ENCODE data around the gene SAMD4A.

Gene SAMD4A

DNA sequence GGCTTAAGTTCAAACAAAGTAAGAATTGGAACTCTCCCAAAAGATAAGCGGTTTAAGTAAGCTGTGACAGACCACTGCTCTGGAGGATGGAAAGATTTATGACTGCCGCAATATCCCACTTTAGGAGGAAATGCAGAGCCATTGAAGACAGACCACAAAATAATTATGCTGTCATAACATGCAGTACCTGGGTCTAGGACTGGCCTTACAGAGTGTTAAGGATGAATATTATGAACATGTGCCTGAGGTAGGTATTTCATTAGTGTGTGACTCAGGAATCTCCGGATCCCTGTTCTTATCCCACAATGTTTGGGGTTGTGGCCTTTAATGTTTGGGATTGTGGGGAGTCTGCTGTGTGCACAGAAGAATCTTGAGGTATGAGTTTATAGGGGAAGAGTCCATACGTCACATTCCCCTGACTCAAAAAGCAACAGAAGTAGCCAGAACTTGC lies 114.9 kb downstream of the SAMD4A start:
- Mint-ChIP-seq H3K4me1 (ENCODE audit: low read depth) (peaks cover 4% of the 10 kb centered on the region), H3K36me3 (peaks cover 5% of the 10 kb centered on the region), H3K27me3 (peaks cover 1% of the 10 kb centered on the region), H3K9me3 (ENCODE audit: low read depth) (no peaks in the 10 kb centered on the region), H3K4me3 (no peak overlapping the region), H3K27ac (no peak overlapping the region)

DNA sequence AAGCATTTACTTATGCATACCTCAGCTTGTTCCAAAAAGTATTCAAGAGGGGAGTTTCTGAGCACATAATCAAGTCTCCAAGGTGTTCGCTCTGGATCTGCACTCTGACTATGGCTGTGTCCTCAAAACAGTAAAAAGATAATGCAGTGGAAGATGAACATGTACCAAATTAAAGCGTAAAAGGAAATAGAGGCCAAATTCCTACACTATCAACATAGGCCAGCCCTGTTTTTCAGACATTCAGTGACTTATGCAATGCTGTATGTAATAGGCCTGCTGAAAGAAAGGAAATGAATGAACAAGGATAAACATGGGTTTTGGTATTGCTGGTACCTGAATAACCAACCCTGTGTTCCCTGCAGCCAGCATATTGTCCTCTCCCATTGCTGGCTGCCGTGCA lies 115.7 kb downstream of the SAMD4A start:
- peaks cover 1% of the 10 kb centered on the region for H3K27me3 Mint-ChIP-seq
- no peaks in the 10 kb centered on the region for H3K9me3 Mint-ChIP-seq (ENCODE audit: low read depth)
- no peak overlapping the region for H3K27ac Mint-ChIP-seq
- no peak overlapping the region for H3K4me3 Mint-ChIP-seq
- H3K4me1 Mint-ChIP-seq (ENCODE audit: low read depth), result peaks cover 4% of the 10 kb centered on the region
- H3K36me3 Mint-ChIP-seq, result peaks cover 5% of the 10 kb centered on the region

DNA sequence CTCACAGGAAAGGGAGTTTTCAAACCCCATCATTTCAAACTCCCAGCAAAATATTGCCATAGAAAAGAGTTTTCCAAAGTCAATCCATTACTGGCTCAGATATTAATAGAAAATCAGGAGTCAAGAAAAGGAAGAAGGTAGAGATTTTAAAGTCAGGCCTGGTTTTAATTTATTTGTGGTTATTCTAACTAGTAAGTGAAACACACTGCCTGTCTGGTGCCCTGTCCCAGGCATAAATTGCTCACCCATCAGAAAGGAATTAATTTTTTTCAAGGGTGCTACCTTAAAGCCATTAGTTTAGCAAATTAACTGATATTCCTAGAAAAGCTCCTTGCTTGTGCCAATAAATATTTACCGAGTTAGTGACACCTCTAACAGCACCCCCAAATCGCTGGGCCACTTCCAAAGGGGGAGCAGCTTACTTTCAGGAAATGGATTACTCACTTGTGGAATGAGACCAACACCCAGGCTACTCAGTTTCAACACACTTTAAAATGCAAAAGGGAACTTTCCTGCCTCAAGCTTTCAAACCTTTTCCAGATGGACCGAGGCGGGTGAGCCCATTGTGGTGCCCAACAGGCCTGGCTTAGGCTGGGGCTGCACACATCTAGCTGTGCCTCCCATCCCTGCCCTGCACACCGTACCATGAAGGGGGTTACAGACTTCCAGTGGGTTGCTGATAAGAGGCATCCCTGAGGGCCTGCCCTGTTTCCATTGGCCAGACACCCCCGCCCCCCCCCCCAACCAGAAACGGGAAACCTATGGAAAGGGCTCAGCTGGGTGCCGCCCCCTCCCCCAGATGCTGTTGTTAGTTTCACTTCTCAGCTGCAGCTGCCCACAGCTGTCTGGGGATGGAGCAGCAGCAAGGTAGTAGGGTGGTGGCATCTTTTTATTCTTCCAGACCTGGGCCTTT lies 117.2 kb downstream of the SAMD4A start:
- Mint-ChIP-seq H3K27ac (no peak overlapping the region), H3K4me3 (no peak overlapping the region), H3K36me3 (peaks cover 5% of the 10 kb centered on the region), H3K4me1 (ENCODE audit: low read depth) (peaks cover 4% of the 10 kb centered on the region), H3K9me3 (ENCODE audit: low read depth) (no peaks in the 10 kb centered on the region), H3K27me3 (peaks cover 1% of the 10 kb centered on the region)

DNA sequence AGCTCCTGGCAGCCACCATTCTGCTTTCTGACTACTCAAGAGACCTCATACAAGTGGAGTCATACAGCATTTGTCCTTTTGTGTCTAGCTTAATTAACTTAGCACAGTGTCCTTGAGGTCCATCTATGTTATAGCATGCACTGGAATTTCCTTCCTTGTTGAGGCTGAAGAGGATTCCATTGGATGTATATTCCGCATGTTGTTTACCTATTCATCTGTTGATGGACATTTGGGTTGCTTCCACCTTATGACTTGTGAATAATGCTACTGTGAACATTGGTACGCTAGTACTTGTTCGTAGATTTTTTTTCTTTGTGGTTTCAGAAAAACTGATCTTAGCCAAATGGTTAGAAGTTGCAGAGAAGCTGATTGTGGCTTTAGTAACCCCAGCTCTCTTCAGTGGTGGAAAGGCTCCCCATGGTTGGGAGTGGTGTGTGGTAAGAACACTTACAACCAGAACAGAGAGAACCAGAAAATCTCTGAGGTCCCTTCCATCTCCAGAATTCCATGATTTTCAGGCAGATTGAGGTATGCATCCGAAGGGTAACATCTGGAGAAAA lies 118.4 kb downstream of the SAMD4A start:
- H3K27me3 Mint-ChIP-seq, result peaks cover 1% of the 10 kb centered on the region

DNA sequence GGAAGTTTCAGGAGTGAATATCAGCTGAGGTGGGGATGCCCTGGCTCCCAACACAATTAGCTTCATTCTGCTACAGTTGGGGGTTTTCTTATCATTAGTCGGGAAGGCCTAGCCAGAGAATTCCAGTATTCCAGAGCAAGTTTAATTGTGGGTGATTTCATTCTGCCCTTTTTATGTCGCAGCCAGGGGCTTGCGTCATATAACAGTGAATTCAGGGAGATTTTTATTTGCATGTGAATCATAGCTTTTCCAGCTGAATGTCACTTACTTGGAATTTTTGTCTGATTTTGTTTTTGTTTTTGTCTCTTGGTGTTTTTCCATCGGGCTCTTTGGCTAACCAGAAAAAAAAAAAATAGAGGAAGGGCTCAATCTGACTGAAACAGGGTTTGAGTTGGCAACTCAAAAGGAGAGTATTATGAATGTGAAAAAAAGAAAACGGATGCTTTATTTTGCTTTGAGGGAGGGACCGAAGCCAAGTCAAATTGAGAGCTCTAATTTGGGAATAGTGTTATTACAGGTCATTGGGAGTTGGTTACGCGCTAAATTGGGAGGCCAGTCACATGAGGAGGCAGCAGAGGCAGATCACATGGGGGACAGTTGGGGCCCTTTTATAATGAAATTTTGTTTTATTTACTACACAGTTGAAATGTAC lies 119.4 kb downstream of the SAMD4A start:
- no peaks in the 10 kb centered on the region for H3K9me3 Mint-ChIP-seq (ENCODE audit: low read depth)
- H3K4me3 Mint-ChIP-seq, result no peak overlapping the region
- peaks cover 5% of the 10 kb centered on the region for H3K36me3 Mint-ChIP-seq
- H3K27ac Mint-ChIP-seq, result no peak overlapping the region
- H3K27me3 Mint-ChIP-seq, result peaks cover 1% of the 10 kb centered on the region
- peaks cover 4% of the 10 kb centered on the region for H3K4me1 Mint-ChIP-seq (ENCODE audit: low read depth)

More for the DNA sequence above, 118.4 kb downstream of the SAMD4A start:
- Mint-ChIP-seq H3K36me3 (peaks cover 5% of the 10 kb centered on the region), H3K4me1 (ENCODE audit: low read depth) (peaks cover 4% of the 10 kb centered on the region), H3K9me3 (ENCODE audit: low read depth) (no peaks in the 10 kb centered on the region), H3K4me3 (no peak overlapping the region), H3K27ac (no peak overlapping the region)

DNA sequence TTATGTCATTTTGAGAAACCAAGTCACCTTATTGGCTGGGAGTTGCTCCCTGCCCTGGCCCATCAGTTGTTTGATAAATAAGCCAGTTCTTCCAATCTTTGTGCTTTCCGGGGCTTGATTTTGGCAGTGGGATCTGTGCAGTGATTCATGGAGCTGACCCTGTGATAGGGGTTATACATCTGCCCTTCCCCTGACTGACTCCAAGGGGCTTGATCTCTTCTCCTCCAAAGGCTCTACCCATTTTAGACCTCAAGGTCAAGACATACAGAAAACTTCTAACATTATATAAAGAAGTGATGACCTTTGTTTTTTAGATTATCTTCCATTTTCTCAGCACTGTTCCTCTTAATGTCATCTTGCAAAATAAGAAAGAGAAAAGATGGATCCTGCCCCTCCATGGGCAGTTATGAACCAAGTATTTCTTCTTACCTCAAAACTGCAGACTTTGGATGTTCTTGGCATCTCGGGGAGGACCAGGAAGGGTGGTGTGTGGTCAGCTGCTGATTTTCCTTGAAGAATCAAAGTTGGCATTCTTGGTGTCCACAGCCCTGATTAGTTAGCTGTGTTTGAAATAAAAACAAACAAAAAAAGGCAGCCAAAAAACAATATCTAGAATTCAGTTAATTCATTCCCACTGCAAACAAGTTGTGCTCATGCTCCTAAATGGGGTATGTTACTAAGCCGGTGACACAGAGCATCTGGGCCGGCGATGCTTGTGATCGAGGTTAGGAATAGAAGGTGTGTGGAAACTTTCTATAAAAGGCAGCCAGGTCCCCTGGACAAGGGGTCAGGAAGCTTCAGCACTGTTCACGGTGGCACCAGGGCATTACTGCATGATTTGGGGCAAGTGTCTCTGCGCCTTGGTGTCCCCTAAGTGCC lies 120.2 kb downstream of the SAMD4A start:
- Mint-ChIP-seq H3K36me3 (peaks cover 5% of the 10 kb centered on the region), H3K27me3 (peaks cover 1% of the 10 kb centered on the region), H3K9me3 (ENCODE audit: low read depth) (no peaks in the 10 kb centered on the region), H3K27ac (no peak overlapping the region), H3K4me3 (no peak overlapping the region), H3K4me1 (ENCODE audit: low read depth) (peaks cover 4% of the 10 kb centered on the region)

DNA sequence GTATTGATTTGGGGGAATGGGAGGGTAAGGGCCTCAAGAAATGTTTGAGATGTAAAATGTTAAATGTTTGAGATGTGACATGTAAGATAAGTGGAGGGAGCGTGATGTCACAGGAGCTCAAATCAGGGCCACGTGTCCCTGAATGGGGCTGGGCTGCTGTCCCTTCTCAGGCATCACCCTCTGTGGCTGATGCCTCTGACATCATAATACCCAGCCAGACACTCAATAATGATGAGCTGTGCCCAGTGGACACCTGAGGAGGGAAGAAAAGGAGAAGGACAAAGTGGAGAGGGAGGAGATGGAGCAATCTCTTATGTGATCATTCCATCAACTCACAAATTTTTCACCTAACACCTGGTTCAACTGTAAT lies 120.8 kb downstream of the SAMD4A start:
- Mint-ChIP-seq H3K36me3 (peaks cover 5% of the 10 kb centered on the region), H3K27ac (no peak overlapping the region), H3K4me1 (ENCODE audit: low read depth) (peaks cover 4% of the 10 kb centered on the region), H3K4me3 (no peak overlapping the region), H3K9me3 (ENCODE audit: low read depth) (no peaks in the 10 kb centered on the region), H3K27me3 (no peaks in the 10 kb centered on the region)

DNA sequence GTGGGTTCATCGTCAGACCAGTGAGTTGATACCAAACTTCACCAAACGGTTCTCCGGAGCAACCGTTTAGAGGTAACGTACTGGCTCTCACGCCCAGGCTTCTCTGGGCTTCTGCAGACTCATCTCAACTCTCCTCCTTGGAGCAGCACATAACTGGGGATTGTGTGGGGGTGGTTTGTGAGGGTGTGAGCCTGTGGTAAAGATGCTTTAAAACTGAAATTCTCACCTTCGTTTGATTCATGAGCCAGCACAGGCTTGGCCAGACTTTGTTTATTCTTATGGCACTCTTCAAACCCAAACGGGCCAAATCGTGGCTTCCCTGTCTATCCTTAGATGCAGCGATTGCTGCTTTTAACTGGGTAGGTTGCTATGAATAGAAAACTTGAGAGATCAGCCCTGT lies 121.3 kb downstream of the SAMD4A start:
- Mint-ChIP-seq H3K27me3 (no peaks in the 10 kb centered on the region), H3K9me3 (ENCODE audit: low read depth) (no peaks in the 10 kb centered on the region), H3K4me3 (no peak overlapping the region), H3K27ac (no peak overlapping the region), H3K36me3 (peaks cover 5% of the 10 kb centered on the region), H3K4me1 (ENCODE audit: low read depth) (peaks cover 4% of the 10 kb centered on the region)

DNA sequence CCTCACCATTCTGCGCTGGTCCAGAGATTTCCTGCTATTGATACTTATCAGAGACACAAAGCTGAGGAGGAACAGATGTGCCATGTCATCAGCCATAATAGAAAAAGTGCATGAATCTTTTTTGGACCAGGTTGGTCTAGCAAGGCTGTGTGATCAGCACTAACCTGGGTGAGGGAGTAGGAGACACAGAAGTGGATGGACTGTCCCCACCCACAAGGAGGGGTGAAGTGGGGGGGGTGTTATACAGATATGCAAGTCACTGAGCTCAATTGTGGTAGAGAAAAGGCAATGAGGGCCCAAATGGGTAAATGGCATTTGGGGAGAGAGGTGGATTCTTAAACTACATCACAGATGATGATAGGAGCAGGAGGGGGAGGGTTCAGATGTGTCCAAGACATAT lies 123.0 kb downstream of the SAMD4A start:
- Mint-ChIP-seq H3K36me3 (peaks cover 5% of the 10 kb centered on the region), H3K4me1 (ENCODE audit: low read depth) (peaks cover 4% of the 10 kb centered on the region), H3K4me3 (no peak overlapping the region), H3K27ac (no peak overlapping the region), H3K9me3 (ENCODE audit: low read depth) (no peaks in the 10 kb centered on the region), H3K27me3 (peaks cover 7% of the 10 kb centered on the region)

DNA sequence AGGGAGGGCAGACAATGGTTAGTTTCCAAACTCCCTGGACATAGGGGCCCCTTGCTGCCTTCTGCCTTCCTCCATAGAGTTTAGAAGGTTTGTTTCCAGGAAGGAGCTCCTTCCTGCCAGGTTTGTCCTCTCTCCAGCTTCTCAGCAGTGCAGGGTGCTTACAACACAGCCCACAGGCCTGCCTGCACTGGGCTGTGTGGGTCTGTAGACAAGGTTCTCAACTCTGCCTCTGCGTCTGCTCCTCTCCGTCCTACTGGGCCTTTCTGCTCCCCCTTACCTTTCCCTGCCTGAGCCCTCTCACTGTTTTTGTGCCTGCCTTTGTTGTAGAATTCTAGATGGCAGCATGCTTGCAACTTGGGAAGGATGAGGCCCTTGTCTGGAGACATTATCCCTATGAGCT lies 124.0 kb downstream of the SAMD4A start:
- Mint-ChIP-seq H3K9me3 (ENCODE audit: low read depth) (no peaks in the 10 kb centered on the region), H3K27ac (no peak overlapping the region), H3K36me3 (no peaks in the 10 kb centered on the region), H3K27me3 (peaks cover 9% of the 10 kb centered on the region), H3K4me3 (no peak overlapping the region), H3K4me1 (ENCODE audit: low read depth) (no peaks in the 10 kb centered on the region)

DNA sequence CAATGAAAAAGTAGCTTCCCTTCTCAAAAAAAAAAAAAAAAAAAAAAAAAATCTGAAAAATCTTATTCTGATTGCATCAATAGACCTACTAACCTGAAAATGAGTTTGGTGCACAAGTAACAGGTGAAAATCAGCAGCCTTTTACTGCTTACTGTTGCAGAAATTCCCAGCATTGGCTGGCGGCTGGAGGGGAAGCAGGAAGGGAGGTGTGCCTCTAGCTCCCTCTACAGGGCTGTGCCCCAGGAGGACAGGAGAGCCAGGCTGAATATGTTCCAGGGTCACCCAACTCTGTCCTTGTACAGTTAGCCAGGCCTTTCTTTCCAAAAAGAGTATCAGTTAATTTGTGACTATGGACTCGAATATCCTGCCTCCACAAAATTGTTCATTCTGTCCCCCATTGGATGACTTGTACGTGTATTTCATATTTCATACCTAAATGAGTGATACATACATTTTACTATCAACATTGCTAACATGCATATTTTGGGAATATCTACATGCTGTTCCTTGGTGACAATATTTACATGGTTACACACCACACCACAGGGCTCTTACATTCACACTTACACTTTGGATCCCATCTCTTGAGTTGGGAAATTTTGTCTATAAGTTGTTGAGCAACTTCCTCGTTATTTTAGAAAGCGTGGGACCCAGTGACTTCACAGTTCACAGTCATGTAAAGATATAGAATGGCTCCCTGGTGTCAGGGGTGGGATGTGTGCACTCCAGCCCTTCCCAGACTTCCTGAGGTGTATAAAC lies 124.8 kb downstream of the SAMD4A start:
- peaks cover 9% of the 10 kb centered on the region for H3K27me3 Mint-ChIP-seq
- H3K27ac Mint-ChIP-seq, result no peak overlapping the region
- H3K36me3 Mint-ChIP-seq, result no peaks in the 10 kb centered on the region
- no peaks in the 10 kb centered on the region for H3K4me1 Mint-ChIP-seq (ENCODE audit: low read depth)
- H3K9me3 Mint-ChIP-seq (ENCODE audit: low read depth), result no peaks in the 10 kb centered on the region
- no peak overlapping the region for H3K4me3 Mint-ChIP-seq

DNA sequence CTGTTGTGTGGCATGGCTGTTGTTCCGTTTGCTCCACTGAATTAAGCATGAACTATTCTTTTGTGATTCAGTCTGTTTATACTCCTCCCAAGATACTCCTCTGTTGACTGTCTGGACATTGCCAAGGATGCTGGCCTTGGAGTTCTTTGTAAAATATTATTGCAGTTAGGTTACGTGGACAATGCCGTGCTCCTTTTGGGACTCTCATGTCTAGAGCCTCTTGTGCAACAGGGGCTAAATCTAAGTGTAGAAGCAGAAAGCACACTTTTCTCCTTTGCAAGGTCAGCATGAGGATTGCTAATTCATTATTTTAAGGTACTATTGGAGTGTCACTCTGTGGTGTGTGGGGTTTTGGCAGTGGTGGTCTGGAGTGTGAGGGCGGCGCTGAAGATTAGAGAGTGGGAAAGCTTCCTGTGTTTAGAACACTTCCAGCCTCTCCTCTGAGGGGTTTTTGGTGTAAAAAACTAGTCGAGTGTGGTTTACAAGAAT lies 125.4 kb downstream of the SAMD4A start:
- no peaks in the 10 kb centered on the region for H3K36me3 Mint-ChIP-seq
- H3K4me3 Mint-ChIP-seq, result no peak overlapping the region
- H3K4me1 Mint-ChIP-seq (ENCODE audit: low read depth), result no peaks in the 10 kb centered on the region
- H3K9me3 Mint-ChIP-seq (ENCODE audit: low read depth), result no peaks in the 10 kb centered on the region
- H3K27me3 Mint-ChIP-seq, result peaks cover 9% of the 10 kb centered on the region
- no peak overlapping the region for H3K27ac Mint-ChIP-seq

DNA sequence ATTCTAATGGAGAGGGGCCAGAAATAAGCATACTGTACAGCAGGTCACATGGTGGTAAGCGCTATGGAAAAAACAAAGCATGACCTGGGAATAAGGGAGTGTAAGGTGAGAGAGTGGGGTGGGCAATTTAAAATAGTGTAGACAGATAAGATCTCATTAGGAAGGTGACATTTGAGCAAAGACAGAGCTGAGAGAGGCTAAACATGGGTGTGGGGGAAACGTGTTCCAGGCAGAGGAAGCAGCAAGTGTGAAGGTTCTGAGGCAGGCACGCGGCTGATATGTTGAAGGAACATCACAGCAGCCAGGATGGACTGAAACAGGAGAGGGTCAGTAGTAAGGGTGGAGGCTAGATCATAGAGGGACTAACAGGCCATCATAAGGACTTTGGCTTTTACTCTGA lies 126.8 kb downstream of the SAMD4A start:
- Mint-ChIP-seq H3K36me3 (no peaks in the 10 kb centered on the region), H3K4me1 (ENCODE audit: low read depth) (no peaks in the 10 kb centered on the region), H3K27me3 (peaks cover 9% of the 10 kb centered on the region), H3K9me3 (ENCODE audit: low read depth) (no peaks in the 10 kb centered on the region), H3K4me3 (no peak overlapping the region), H3K27ac (no peak overlapping the region)

DNA sequence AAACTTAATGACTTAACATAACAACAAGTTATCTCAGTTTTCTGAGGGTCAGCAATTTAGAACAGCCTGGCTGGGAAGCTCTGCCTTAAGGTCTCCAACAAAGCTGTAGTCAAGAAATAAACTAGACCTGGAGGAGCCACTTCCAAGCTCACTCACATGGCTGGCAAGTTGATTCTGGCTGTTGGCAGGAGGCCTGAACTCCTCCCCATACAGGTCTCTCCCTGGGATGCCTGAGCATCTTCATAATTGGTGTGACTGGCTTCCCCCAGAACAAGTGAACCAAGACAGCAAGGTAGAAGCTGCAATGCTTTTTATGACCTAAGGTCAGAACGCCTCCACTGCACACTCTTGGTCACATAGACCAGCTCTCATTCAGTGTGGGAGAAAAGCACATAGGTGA lies 128.3 kb downstream of the SAMD4A start:
- no peaks in the 10 kb centered on the region for H3K9me3 Mint-ChIP-seq (ENCODE audit: low read depth)
- H3K27me3 Mint-ChIP-seq, result peaks cover 9% of the 10 kb centered on the region
- H3K36me3 Mint-ChIP-seq, result no peaks in the 10 kb centered on the region
- no peak overlapping the region for H3K4me3 Mint-ChIP-seq
- no peaks in the 10 kb centered on the region for H3K4me1 Mint-ChIP-seq (ENCODE audit: low read depth)
- H3K27ac Mint-ChIP-seq, result no peak overlapping the region
